NCI-H460 (cell line): ENCODE measurements around the gene PACS1. TPM values are rescaled to one million over a fixed set of nuclear protein-coding genes. Genes with fewer than 3 reads are reported as not detected.
"Not testable (repeated sequence)": the region's sequence is repeated elsewhere in the genome, so short reads cannot be mapped to it uniquely, and the experiment has no call there.

Experiments used
- DNase-seq: peaks from one replicate; pipeline ENCODE4 v3.0.0-alpha.2; 2016; ENCODE audit warnings: low read depth; ENCODE audit errors: extremely low read depth
- total RNA-seq: library from RNA; depleted of rRNA; stranded (reverse); fragments of >200 nt; shearing (Covaris generic); gene quantifications from 2 replicates; pipeline ENCODE4 v1.2.3, GENCODE V29; 2014

PACS1 gene
- total RNA-seq, 1 experiment from 2014 or later = 10.3 TPM

- no peak for DNase-seq
These were observed 2.0 kb downstream of the PACS1 start for GRCh38 chr11:66072081-66072480.

- DNase-seq = no peak
These were observed 2.4 kb downstream of the PACS1 start for GRCh38 chr11:66072518-66072917.

- no peak for DNase-seq
These were observed 3.6 kb downstream of the PACS1 start for GRCh38 chr11:66073669-66074068.

- no peak for DNase-seq
These were observed 5.2 kb downstream of the PACS1 start for GRCh38 chr11:66075273-66075672.

GRCh38 chr11:66076561-66076960 lies 6.5 kb downstream of the PACS1 start:
- DNase-seq = no peak

- no peak for DNase-seq
These were observed 7.9 kb downstream of the PACS1 start for GRCh38 chr11:66077927-66078326.

GRCh38 chr11:66078949-66079348 lies 8.9 kb downstream of the PACS1 start:
- DNase-seq = not testable (repeated sequence)

GRCh38 chr11:66080055-66080817 lies 10.2 kb downstream of the PACS1 start:
- no peak for DNase-seq

- DNase-seq = no peak
These were observed 11.4 kb downstream of the PACS1 start for GRCh38 chr11:66081505-66081904.

GRCh38 chr11:66082946-66083698 lies 13.1 kb downstream of the PACS1 start:
- DNase-seq = no peak

- no peak for DNase-seq
These were observed 13.7 kb downstream of the PACS1 start for GRCh38 chr11:66083767-66084166.

GRCh38 chr11:66084821-66085475 lies 14.9 kb downstream of the PACS1 start:
- DNase-seq = no peak

- DNase-seq = no peak
These were observed 17.3 kb downstream of the PACS1 start for GRCh38 chr11:66087148-66087908.

- no peak for DNase-seq
These were observed 19.0 kb downstream of the PACS1 start for GRCh38 chr11:66089067-66089466.

- DNase-seq = no peak
These were observed 20.2 kb downstream of the PACS1 start for GRCh38 chr11:66090288-66090687.

- not testable (repeated sequence) for DNase-seq
These were observed 22.1 kb downstream of the PACS1 start for GRCh38 chr11:66092125-66092524.

GRCh38 chr11:66099746-66100145 lies 29.7 kb downstream of the PACS1 start:
- DNase-seq = not testable (repeated sequence)

- DNase-seq = no peak
These were observed 30.4 kb downstream of the PACS1 start for GRCh38 chr11:66100272-66101065.

- DNase-seq = no peak
These were observed 31.0 kb downstream of the PACS1 start for GRCh38 chr11:66101066-66101464.

- DNase-seq = no peak
These were observed 34.1 kb downstream of the PACS1 start for GRCh38 chr11:66104057-66104638.
